Hematopoietic multipotent progenitor cell treated with erythropoietin and hydrocortisone succinate and interleukin-3 and kit ligand, for 8 days (in vitro differentiated cells): ENCODE measurements around the gene IQCK.
"Not testable (repeated sequence)": the region's sequence is repeated elsewhere in the genome, so short reads cannot be mapped to it uniquely, and the experiment has no call there.

Experiments used
- DNase-seq: peaks from one replicate; pipeline ENCODE4 v3.0.0-alpha.2; 2015

IQCK gene

DNA sequence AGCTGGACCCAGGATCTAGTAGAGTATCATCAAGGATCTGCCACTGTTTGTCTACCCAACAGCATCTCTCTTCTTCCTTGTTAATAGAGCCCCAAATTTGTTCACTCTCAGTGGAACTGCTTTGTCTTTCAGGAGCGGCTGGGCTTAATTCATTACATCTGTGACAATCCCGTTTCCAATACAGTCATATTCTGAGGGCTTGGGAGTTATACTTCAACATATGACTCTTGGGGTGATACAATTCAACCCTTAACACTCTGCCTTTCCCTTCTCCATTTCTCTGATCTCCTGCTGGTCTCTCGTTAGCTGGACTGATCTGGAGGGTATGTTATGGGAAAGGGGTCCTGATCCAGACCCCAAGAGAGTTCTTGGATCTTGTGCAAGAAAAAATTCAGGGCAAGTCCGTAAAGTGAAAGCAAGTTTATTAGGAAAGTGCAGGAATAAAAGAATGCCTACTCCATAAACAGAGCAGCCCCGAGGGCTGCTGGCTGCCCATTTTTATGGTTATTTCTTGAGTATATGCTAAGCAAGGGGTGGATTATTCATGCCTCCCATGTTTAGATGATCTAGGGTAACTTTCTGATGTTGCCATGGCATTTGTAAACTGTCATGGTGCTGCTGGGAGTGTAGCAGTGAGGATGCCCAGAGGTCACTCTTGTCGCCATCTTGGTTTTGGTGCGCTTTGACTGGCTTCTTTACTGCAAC is 42.4 kb downstream of the IQCK start:
- no peak for DNase-seq

GRCh38 chr16:19765860-19766553 is 47.9 kb downstream of the IQCK start:
- DNase-seq: no peak

DNA sequence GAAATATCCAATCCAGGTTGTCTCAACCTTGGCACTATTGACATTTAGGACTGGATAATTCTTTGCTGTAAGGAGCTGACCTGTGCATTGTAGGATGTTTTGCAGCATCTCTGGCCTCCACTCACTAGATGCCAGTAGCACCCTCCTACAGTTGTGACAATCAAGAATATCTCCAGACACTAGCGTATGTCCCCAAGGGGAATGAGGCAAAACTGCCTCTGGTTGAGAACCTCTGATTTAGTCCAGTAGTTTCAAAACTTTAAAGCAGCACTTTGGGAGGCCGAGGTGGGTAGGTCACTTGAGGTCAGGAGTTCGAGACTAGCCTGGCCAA is 48.4 kb downstream of the IQCK start:
- no peak for DNase-seq

DNA sequence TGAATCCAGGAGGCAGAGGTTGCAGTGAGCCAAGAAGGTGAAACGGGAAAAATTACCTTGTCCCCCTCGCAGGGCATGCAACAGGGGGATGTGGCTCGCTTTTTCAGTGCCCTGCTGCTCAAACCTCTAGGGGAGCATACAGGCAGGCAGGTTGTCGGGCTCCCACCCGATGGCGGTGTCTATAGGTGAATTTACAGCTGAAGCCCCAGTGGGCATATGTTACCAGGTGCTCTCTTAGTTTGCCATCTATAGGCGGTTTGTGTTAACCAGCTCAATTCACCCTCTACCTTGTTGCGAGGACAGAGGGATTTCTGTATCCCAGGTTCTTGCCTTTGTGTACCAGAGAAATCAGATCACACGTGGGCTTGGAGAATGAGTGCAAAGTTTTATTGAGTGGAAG is 48.9 kb downstream of the IQCK start:
- no peak for DNase-seq

- DNase-seq: no peak
Observed at GRCh38 chr16:19767497-19767896, 49.4 kb downstream of the IQCK start.

GRCh38 chr16:19769239-19769638 is 51.2 kb downstream of the IQCK start:
- no peak for DNase-seq

- no peak for DNase-seq
Observed at GRCh38 chr16:19771040-19771439, 53.0 kb downstream of the IQCK start.

DNA sequence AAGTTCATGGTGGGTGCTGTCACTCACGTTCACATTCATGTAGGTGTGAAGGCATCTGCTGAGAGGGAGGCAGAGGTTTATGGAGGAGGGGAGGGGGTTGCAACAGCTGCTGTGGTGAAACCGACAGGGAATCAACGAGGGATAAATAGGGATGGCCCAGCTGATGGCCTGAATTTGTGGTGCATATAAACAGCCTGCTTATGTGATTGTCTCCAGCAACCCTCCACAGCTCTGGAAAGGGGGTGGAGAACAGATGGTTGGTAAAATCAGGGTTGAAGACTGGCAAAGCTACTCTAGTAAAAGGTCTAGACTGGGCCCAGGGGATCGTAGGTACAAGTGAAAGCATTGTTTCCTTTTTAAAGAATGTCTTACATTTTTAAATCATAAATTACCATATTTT is 53.7 kb downstream of the IQCK start:
- no peak for DNase-seq

DNA sequence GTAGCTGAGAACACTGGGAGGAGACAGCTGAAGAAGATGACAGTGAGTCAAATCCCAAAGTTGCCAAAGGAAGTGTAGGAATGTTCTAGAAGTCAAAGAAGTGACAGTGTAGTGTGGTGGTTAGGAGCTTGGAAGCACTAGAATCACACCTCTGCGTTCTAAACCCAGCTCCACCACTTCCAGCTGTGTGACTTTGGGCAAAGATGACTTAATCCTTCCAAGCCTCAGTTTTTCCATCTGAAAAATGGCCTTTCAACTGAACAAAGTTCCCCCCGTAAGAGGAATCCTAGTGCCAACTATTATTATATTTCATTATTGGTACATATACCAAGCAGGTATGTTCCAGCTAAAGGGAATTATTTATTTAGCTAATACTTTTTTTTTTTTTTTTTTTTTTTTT is 56.0 kb downstream of the IQCK start:
- DNase-seq: no peak

DNA sequence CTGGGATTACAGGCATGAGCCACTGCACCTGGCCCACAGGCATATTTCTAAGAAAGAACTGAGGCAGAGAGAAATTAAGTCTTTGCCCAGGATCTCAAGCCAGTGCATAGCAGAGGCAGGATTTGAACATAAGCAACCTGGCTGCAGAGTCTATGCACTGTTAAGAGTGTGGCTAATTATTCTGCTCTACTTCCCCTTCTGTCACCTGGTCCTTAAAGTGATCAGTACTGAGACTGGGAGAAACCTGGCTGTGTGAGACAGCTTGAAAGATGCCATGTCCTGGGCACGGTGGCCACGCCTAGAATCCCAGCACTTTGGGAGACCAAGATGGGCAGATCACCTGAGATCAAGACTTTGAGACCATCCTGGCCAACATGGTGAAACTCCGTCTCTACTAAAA is 58.1 kb downstream of the IQCK start:
- DNase-seq: no peak

DNA sequence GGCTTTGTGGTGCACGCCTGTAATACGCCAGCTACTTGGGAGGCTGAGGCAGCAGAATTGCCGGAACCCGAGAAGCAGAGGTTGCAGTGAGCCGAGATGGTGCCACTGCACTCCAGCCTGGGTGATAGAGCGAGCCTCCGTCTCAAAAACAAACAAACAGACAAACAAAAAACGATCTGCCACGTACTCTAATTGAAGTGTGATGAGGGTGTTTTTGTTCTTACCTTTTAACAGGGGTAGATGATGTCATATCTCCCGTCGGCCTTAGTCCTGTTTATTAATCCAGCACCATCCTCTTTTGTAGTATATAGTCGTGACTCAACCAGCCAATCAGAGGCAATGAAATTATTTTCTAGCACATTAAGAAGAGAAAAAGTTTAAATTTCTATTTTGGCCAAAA is 58.5 kb downstream of the IQCK start:
- no peak for DNase-seq

GRCh38 chr16:19780321-19780720 is 62.2 kb downstream of the IQCK start:
- DNase-seq: no peak

DNA sequence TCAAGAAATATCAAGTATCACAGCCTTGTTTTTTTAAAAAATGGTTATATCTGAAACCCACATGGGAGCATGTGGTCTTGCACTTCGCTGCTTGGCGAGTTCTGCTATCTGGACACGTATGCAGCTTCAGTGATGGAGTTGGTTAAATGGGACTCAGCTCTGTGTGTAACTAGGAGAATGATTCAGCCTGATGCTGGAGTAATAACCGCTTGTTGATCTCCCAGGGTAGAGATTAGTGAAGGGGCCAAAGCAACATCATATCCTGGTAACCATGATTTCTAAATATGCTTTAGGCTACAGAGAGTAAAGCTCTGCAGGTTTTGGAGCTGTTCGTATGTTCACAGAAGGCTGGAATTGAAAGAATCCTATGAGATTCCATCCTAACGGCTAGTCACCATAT is 63.2 kb downstream of the IQCK start:
- no peak for DNase-seq

DNA sequence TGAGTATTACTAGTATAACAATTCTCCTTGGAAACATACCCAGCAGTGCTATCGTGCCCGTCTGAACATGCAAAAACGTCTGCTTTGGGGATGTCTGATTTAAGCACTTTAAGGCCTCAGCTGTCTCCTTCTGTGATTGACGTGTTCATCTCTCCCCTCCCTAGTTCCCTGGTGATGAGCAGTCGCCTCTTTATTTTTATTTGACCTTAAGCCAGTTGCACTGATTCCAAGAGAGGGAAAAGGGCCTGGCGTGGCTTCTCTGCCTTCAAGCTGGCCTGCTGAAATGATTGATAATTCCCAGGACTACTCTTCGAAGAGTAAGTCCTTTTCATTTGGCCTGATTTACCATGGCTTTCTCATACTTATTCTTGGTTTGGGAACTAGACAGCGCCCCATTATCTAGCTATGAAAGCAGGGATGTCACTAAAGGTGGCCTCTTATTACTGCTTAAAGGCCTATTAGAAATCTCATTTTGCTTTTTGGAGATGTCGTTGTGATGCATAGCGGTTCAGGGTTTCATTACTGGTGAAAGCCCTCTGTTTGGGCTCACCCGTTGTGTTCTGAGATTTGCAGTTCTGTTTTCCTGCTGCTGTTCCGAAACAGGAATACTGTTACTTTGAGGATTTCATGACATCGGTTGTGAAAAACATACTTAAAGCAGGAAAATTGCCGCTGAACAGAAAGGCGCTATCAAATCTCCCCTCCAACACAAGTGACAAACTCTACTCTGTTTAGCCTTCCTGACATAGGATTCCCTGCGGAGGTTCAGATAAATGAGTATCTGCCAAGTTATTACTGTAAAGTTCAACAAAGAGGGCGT is 65.5 kb downstream of the IQCK start:
- DNase-seq: no peak

- DNase-seq: no peak
Observed at GRCh38 chr16:19784183-19784736, 66.2 kb downstream of the IQCK start.

DNA sequence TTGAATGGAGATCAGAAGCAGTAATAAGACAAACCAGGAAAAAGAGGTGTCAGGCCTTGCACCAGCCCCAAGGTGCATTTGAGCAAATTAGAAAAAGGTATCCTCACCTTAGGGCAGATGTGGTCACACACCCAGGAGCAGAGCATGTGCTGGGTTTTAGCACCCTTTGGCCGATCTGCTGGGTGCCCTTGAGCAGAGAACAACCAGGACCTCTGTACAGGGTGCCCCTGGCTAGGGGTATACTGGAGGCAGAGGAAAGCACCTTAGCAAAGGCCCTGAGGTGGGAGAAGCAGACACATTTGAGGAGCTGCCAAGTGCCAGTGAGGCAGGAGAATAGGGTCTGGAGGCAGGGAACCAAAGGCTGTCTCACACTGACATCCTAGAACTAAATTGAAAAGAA is 67.0 kb downstream of the IQCK start:
- no peak for DNase-seq

DNA sequence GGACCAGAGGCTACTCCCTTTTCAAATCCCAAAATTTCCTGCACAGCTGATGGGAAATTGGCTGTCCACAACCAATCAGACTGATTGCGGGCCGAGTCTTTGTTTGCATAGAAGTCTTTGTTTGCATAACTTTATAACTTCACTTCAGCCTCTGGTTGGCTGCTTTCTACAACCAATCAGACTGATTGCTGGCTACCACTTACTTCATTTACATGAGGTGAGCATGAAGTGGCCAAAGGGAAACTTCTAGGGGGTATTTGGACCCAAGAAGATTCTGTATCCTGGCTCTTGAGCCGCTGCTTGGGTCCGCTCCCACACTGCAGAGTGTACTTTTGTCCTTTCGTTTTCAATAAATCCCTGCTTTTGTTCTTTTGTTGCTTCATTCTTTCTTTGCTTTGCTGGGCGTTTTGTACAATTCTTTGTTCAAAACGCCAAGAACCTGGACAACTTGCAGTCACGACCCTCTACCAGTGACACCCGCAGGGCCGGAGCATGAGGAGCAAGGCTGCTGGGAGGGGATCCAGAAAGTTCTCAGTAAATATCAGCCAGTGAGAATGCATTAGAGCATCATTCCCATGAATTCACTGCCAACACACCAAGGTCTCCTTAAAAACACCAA is 67.5 kb downstream of the IQCK start:
- DNase-seq: no peak

DNA sequence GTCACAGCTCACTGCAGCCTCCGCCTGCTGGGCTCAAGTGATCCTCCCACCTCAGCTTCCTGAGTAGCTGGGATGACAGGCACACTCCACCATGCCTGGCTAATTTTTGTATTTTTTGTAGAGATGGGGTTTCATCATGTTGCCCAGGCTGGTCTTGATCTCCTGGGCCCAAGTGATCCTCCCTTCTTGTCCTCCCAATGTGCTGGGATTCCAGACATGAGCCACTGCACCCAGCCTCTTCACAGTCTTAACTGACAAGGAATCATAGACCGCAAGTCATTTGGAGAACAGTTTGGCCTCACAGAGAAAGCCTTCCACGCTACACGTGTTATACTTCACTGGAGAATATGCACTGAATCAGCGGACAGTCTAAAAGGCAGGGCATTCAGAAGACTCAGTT is 83.3 kb downstream of the IQCK start:
- not testable (repeated sequence) for DNase-seq

GRCh38 chr16:19801824-19802223 is 83.8 kb downstream of the IQCK start:
- DNase-seq: not testable (repeated sequence)

- no peak for DNase-seq
Observed at GRCh38 chr16:19802612-19803011, 84.5 kb downstream of the IQCK start.

GRCh38 chr16:19804538-19805323 is 86.7 kb downstream of the IQCK start:
- DNase-seq: no peak

GRCh38 chr16:19805459-19806162 is 87.5 kb downstream of the IQCK start:
- DNase-seq: no peak
